Measurements from ENCODE around the gene PTPRD. TPM values are rescaled to one million over a fixed set of nuclear protein-coding genes. Genes with fewer than 3 reads are reported as not detected.

Gene PTPRD
- total RNA-seq, 1 donor from 2014 or later: 136 TPM

DNA sequence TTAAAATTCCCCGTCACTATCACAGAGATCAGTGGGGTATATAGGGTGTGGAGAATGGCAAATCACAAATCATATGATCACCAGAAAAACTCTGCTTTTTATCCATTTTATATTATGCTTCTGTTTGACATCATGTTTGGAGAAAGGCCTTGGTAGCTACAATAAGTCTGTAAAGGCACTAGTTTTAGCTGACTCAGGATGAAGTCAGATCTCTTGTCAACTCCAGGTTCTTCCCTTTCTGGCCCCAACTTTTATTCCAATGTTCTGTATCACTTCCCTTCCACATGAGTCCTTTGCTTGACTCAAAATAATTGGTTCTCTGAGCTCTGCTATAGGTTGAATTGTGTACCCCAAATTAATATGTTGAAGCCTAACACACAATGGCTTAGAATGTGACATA is 484.9 kb downstream of the PTPRD start:
- TF ChIP-seq EZH2phosphoT487 (IDR thresholded peaks at IDR 0.05) (no peak), EZH2 (IDR thresholded peaks at IDR 0.05) (no peak)
- TF ChIP-seq, protein P1, sequence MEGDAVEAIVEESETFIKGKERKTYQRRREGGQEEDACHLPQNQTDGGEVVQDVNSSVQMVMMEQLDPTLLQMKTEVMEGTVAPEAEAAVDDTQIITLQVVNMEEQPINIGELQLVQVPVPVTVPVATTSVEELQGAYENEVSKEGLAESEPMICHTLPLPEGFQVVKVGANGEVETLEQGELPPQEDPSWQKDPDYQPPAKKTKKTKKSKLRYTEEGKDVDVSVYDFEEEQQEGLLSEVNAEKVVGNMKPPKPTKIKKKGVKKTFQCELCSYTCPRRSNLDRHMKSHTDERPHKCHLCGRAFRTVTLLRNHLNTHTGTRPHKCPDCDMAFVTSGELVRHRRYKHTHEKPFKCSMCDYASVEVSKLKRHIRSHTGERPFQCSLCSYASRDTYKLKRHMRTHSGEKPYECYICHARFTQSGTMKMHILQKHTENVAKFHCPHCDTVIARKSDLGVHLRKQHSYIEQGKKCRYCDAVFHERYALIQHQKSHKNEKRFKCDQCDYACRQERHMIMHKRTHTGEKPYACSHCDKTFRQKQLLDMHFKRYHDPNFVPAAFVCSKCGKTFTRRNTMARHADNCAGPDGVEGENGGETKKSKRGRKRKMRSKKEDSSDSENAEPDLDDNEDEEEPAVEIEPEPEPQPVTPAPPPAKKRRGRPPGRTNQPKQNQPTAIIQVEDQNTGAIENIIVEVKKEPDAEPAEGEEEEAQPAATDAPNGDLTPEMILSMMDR (IDR thresholded peaks at IDR 0.05): no peak
- H3K4me3 ChIP-seq: no peak overlapping the region
- no peaks in the 10 kb centered on the region for H4K20me1 ChIP-seq (ENCODE audit: low read depth)
- no peaks in the 10 kb centered on the region for H3K36me3 Mint-ChIP-seq
- no peak for DNase-seq (ENCODE audit: low spot score)
- H3K9me3 ChIP-seq (ENCODE audit: low read depth): no peaks in the 10 kb centered on the region
- H3K79me2 ChIP-seq (ENCODE audit: low read depth): no peaks in the 10 kb centered on the region
- H3K4me2 ChIP-seq: no peak overlapping the region
- H3K27me3 ChIP-seq: no peaks in the 10 kb centered on the region
- no peak overlapping the region for H3K9ac ChIP-seq
- no peaks in the 10 kb centered on the region for H3K9me3 Mint-ChIP-seq
- peaks cover 7% of the 10 kb centered on the region for H3K4me1 Mint-ChIP-seq
- no peaks in the 10 kb centered on the region for H3F3A ChIP-seq (ENCODE audit: low read depth)
- H3K4me1 ChIP-seq: peaks cover 10% of the 10 kb centered on the region
- H3K27ac Mint-ChIP-seq: no peak overlapping the region
- H3K4me3 Mint-ChIP-seq: no peak overlapping the region
- no peaks in the 10 kb centered on the region for H3K36me3 ChIP-seq
- no peak overlapping the region for H3K27ac ChIP-seq
- H3K27me3 Mint-ChIP-seq (ENCODE audit: insufficient read depth, low read depth): no peaks in the 10 kb centered on the region
- H2AFZ ChIP-seq (replicated peaks): no peak overlapping the region

DNA sequence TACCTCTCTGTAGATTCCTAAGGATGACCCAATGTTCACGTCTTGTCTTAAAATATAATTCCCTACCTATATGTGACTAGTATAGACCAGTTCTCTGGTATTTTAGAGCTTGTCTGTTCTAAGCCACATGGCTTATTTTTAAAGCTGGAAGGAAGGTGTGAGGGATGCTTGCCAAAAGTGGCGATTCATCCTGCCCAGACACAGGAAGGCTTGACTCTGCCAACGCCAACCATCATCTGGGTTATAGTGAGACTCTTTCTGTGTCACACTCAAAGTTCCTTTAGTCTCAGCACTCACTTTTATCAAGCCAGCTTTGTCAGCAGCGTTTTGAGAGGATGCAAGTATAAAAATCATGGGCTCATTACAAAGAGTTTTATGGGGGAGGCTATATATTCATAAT is 500.0 kb downstream of the PTPRD start:
- no peak overlapping the region for H3K4me3 Mint-ChIP-seq

DNA sequence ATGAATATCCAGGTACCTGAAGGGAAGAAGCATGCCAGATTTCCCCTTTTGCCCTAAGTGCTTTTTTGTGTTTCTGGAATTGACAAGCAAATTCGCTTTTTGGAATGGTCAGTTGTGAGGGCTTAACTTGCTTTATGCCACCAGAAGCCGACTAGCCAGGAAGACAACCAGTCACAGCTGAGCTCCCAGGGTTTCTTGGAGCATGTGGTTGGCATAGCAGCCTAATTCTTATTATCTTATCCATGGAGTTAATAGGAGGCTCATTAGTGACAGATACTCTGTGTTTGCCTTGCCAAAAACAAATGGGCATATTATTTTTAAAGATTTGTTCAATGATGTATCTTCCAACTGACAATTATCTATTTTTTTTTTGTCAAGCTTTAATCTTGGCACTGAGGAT is 500.7 kb downstream of the PTPRD start:
- H3K36me3 ChIP-seq: no peaks in the 10 kb centered on the region
- DNase-seq (ENCODE audit: low spot score): no peak
- no peaks in the 10 kb centered on the region for H3K9me3 Mint-ChIP-seq
- H3K4me1 Mint-ChIP-seq: no peaks in the 10 kb centered on the region
- H3K79me2 ChIP-seq (ENCODE audit: low read depth): no peaks in the 10 kb centered on the region
- H3K9me3 ChIP-seq (ENCODE audit: low read depth): no peaks in the 10 kb centered on the region
- TF ChIP-seq EZH2phosphoT487 (IDR thresholded peaks at IDR 0.05): no peak
- H3K36me3 Mint-ChIP-seq: no peaks in the 10 kb centered on the region
- no peak overlapping the region for H3K4me2 ChIP-seq
- H3K27ac ChIP-seq: no peak overlapping the region
- H4K20me1 ChIP-seq (ENCODE audit: low read depth): no peaks in the 10 kb centered on the region
- no peaks in the 10 kb centered on the region for H3F3A ChIP-seq (ENCODE audit: low read depth)
- H3K4me3 ChIP-seq: no peak overlapping the region
- H3K27ac Mint-ChIP-seq: no peak overlapping the region
- no peak overlapping the region for H3K4me3 Mint-ChIP-seq
- H3K9ac ChIP-seq: no peak overlapping the region
- no peaks in the 10 kb centered on the region for H3K27me3 ChIP-seq
- H3K4me1 ChIP-seq: no peaks in the 10 kb centered on the region
- no peaks in the 10 kb centered on the region for H3K27me3 Mint-ChIP-seq (ENCODE audit: insufficient read depth, low read depth)
- H2AFZ ChIP-seq (replicated peaks): no peak overlapping the region

More for the DNA sequence above, 500.0 kb downstream of the PTPRD start:
- H3K4me3 ChIP-seq: no peak overlapping the region
- no peaks in the 10 kb centered on the region for H3K4me1 ChIP-seq
- no peaks in the 10 kb centered on the region for H3K27me3 ChIP-seq
- H3F3A ChIP-seq (ENCODE audit: low read depth): no peaks in the 10 kb centered on the region
- H3K36me3 ChIP-seq: no peaks in the 10 kb centered on the region
- H4K20me1 ChIP-seq (ENCODE audit: low read depth): no peaks in the 10 kb centered on the region
- Mint-ChIP-seq H3K27ac (no peak overlapping the region), H3K4me1 (no peaks in the 10 kb centered on the region), H3K9me3 (no peaks in the 10 kb centered on the region), H3K36me3 (no peaks in the 10 kb centered on the region), H3K27me3 (ENCODE audit: insufficient read depth, low read depth) (no peaks in the 10 kb centered on the region)
- H3K9me3 ChIP-seq (ENCODE audit: low read depth): no peaks in the 10 kb centered on the region
- TF ChIP-seq EZH2 (IDR thresholded peaks at IDR 0.05) (no peak), EZH2phosphoT487 (IDR thresholded peaks at IDR 0.05) (no peak)
- TF ChIP-seq, protein P1 (IDR thresholded peaks at IDR 0.05): no peak
- H3K4me2 ChIP-seq: no peak overlapping the region
- no peak overlapping the region for H2AFZ ChIP-seq (replicated peaks)
- H3K79me2 ChIP-seq (ENCODE audit: low read depth): no peaks in the 10 kb centered on the region
- H3K9ac ChIP-seq: no peak overlapping the region
- no peak for DNase-seq (ENCODE audit: low spot score)
- no peak overlapping the region for H3K27ac ChIP-seq

DNA sequence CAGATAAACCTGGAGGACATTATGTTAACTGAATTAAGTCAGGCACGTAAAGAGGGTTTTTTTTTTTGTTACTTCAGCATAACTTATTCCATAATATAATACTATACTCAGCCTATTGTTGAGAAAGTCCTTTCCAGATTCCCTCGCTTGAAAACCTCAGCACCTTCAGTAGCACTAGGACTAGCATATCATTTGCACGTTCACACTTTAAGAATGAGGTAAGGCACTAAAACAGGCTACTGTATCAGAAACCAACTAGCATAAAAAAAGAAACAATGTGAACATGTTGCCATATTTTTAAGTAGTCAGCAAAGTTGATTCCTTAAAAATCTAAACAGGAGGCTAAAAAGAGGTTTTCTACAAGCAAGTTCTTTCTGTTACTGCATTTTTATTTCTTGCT is 504.0 kb downstream of the PTPRD start:
- Mint-ChIP-seq H3K4me1 (no peaks in the 10 kb centered on the region), H3K27me3 (ENCODE audit: insufficient read depth, low read depth) (no peaks in the 10 kb centered on the region), H3K9me3 (no peaks in the 10 kb centered on the region), H3K36me3 (no peaks in the 10 kb centered on the region), H3K27ac (no peak overlapping the region), H3K4me3 (no peak overlapping the region)
- no peak for DNase-seq (ENCODE audit: low spot score)
- Histone ChIP-seq H3K4me1 (no peaks in the 10 kb centered on the region), H3F3A (ENCODE audit: low read depth) (no peaks in the 10 kb centered on the region), H2AFZ (replicated peaks) (no peak overlapping the region), H3K9me3 (ENCODE audit: low read depth) (no peaks in the 10 kb centered on the region), H3K9ac (no peak overlapping the region), H4K20me1 (ENCODE audit: low read depth) (no peaks in the 10 kb centered on the region), H3K4me2 (no peak overlapping the region), H3K79me2 (ENCODE audit: low read depth) (no peaks in the 10 kb centered on the region), H3K4me3 (no peak overlapping the region), H3K27ac (no peak overlapping the region), H3K27me3 (no peaks in the 10 kb centered on the region), H3K36me3 (no peaks in the 10 kb centered on the region)
- TF ChIP-seq EZH2 (IDR thresholded peaks at IDR 0.05) (no peak), EZH2phosphoT487 (IDR thresholded peaks at IDR 0.05) (no peak)

All from neural progenitor cell (in vitro differentiated cells).